ENCODE results near the gene EEF1A1. TPM values are rescaled to one million over a fixed set of nuclear protein-coding genes. Genes with fewer than 3 reads are reported as not detected.

EEF1A1 gene
- total RNA-seq, 1 experiment from 2014 or later = 14,593 TPM

- Histone ChIP-seq H3K27me3 (no peaks in the 10 kb centered on the region), H3K9me3 (replicated peaks) (no peaks in the 10 kb centered on the region), H3K4me1 (no peaks in the 10 kb centered on the region), H3K4me3 (no peak overlapping the region), H3K36me3 (peaks cover 32% of the 10 kb centered on the region), H3K27ac (no peak overlapping the region)
- DNase-seq = no peak
Observed at GRCh38 chr6:73504160-73504559, 16.7 kb downstream of the EEF1A1 start.

GRCh38 chr6:73503027-73503772 lies 17.6 kb downstream of the EEF1A1 start:
- H3K9me3 ChIP-seq (replicated peaks) = no peaks in the 10 kb centered on the region
- H3K4me3 ChIP-seq = no peak overlapping the region
- no peaks in the 10 kb centered on the region for H3K27me3 ChIP-seq
- H3K27ac ChIP-seq = no peak overlapping the region
- peaks cover 39% of the 10 kb centered on the region for H3K36me3 ChIP-seq
- H3K4me1 ChIP-seq = no peaks in the 10 kb centered on the region
- no peak for DNase-seq

GRCh38 chr6:73497915-73498314 lies 22.9 kb downstream of the EEF1A1 start:
- Histone ChIP-seq H3K27ac (no peak overlapping the region), H3K27me3 (no peaks in the 10 kb centered on the region), H3K4me3 (no peak overlapping the region), H3K4me1 (no peaks in the 10 kb centered on the region), H3K36me3 (peaks cover 47% of the 10 kb centered on the region), H3K9me3 (replicated peaks) (no peaks in the 10 kb centered on the region)
- no peak for DNase-seq

GRCh38 chr6:73491377-73491776 lies 29.5 kb downstream of the EEF1A1 start:
- Histone ChIP-seq H3K4me3 (no peak overlapping the region), H3K27me3 (no peaks in the 10 kb centered on the region), H3K27ac (no peak overlapping the region), H3K9me3 (replicated peaks) (0 out of 2 replicates have a peak, but pooled peaks cover 4% of the 10 kb centered on the region), H3K36me3 (peaks cover 34% of the 10 kb centered on the region), H3K4me1 (no peaks in the 10 kb centered on the region)
- DNase-seq = peak in 1 of 2 experiments; percentile 26

- Histone ChIP-seq H3K4me3 (no peak overlapping the region), H3K27ac (no peak overlapping the region), H3K27me3 (no peaks in the 10 kb centered on the region), H3K4me1 (no peaks in the 10 kb centered on the region), H3K36me3 (peaks cover 42% of the 10 kb centered on the region), H3K9me3 (replicated peaks) (0 out of 2 replicates have a peak, but pooled peaks cover 4% of the 10 kb centered on the region)
- DNase-seq = no peak
Observed at GRCh38 chr6:73487473-73487872, 33.4 kb downstream of the EEF1A1 start.

- Histone ChIP-seq H3K36me3 (peaks cover 54% of the 10 kb centered on the region), H3K27me3 (no peaks in the 10 kb centered on the region), H3K4me3 (no peak overlapping the region), H3K9me3 (replicated peaks) (no peaks in the 10 kb centered on the region), H3K27ac (no peak overlapping the region), H3K4me1 (no peaks in the 10 kb centered on the region)
- DNase-seq = no peak
Observed at GRCh38 chr6:73484438-73484837, 36.4 kb downstream of the EEF1A1 start.

- peaks cover 42% of the 10 kb centered on the region for H3K36me3 ChIP-seq
- H3K4me3 ChIP-seq = no peak overlapping the region
- H3K27ac ChIP-seq = no peak overlapping the region
- no peaks in the 10 kb centered on the region for H3K9me3 ChIP-seq (replicated peaks)
- no peak for DNase-seq
- H3K27me3 ChIP-seq = no peaks in the 10 kb centered on the region
- H3K4me1 ChIP-seq = no peaks in the 10 kb centered on the region
Observed at GRCh38 chr6:73481969-73482368, 38.9 kb downstream of the EEF1A1 start.

- no peak overlapping the region for H3K4me3 ChIP-seq
- peaks cover 37% of the 10 kb centered on the region for H3K36me3 ChIP-seq
- H3K9me3 ChIP-seq (replicated peaks) = no peaks in the 10 kb centered on the region
- no peaks in the 10 kb centered on the region for H3K27me3 ChIP-seq
- DNase-seq = no peak
- H3K27ac ChIP-seq = no peak overlapping the region
- H3K4me1 ChIP-seq = no peaks in the 10 kb centered on the region
Observed at GRCh38 chr6:73477407-73477806, 43.4 kb downstream of the EEF1A1 start.

GRCh38 chr6:73476723-73477122 lies 44.1 kb downstream of the EEF1A1 start:
- H3K36me3 ChIP-seq = peaks cover 34% of the 10 kb centered on the region
- H3K9me3 ChIP-seq (replicated peaks) = no peaks in the 10 kb centered on the region
- no peak overlapping the region for H3K4me3 ChIP-seq
- H3K27ac ChIP-seq = no peak overlapping the region
- DNase-seq = no peak
- no peaks in the 10 kb centered on the region for H3K27me3 ChIP-seq
- H3K4me1 ChIP-seq = no peaks in the 10 kb centered on the region

GRCh38 chr6:73471686-73472290 lies 49.0 kb downstream of the EEF1A1 start:
- H3K36me3 ChIP-seq = peaks cover 43% of the 10 kb centered on the region
- H3K4me3 ChIP-seq = no peak overlapping the region
- H3K9me3 ChIP-seq (replicated peaks) = no peaks in the 10 kb centered on the region
- no peaks in the 10 kb centered on the region for H3K27me3 ChIP-seq
- no peak overlapping the region for H3K27ac ChIP-seq
- no peaks in the 10 kb centered on the region for H3K4me1 ChIP-seq
- DNase-seq = no peak

Other genes starting within 250 kb of the EEF1A1 start
- gene DPPA5, start 166.8 kb downstream of the EEF1A1 start, total RNA-seq (2014; rRNA removed; shearing (Covaris generic)) = not detected in 2 replicates
- not detected in 2 replicates for gene KHDC3L, start 158.4 kb downstream of the EEF1A1 start, total RNA-seq (2014; rRNA removed; shearing (Covaris generic))
- gene OOEP, start 151.1 kb downstream of the EEF1A1 start, total RNA-seq (2014; rRNA removed; shearing (Covaris generic)) = not detected in 2 replicates
- not detected in 2 replicates for gene DDX43, start 126.2 kb downstream of the EEF1A1 start, total RNA-seq (2014; rRNA removed; shearing (Covaris generic))
- 16.5 and 17.9 TPM in 2 replicates for gene CGAS, start 68.7 kb downstream of the EEF1A1 start, total RNA-seq (2014; rRNA removed; shearing (Covaris generic))
- gene MTO1, start 59.3 kb downstream of the EEF1A1 start, total RNA-seq (2014; rRNA removed; shearing (Covaris generic)) = 26.9 and 41.1 TPM in 2 replicates
- 3.4 and 4.1 TPM in 2 replicates for gene SLC17A5, start 133.0 kb upstream of the EEF1A1 start, total RNA-seq (2014; rRNA removed; shearing (Covaris generic))
- gene CD109, start 175.2 kb upstream of the EEF1A1 start, total RNA-seq (2014; rRNA removed; shearing (Covaris generic)) = 4.7 and 4.9 TPM in 2 replicates

All from SJCRH30 (cell line).